AG09319 (cell line): ENCODE results near the gene DCLK1.
A peak's percentile ranks its signal among the peaks of the same experiment; 100 is the strongest.

Source experiments
- DNase-seq: peaks from one replicate; pipeline ENCODE4 v3.0.0-alpha.2; 2010; ENCODE audit warnings: low read depth; ENCODE audit errors: extremely low read depth
- CTCF ChIP-seq: IDR thresholded peaks from 2 replicates; pipeline ENCODE4 v1.5.1; 2011; ENCODE audit warnings: low read depth, mild to moderate bottlenecking, inconsistent platforms, low read length, moderate library complexity

DCLK1 gene

DNA sequence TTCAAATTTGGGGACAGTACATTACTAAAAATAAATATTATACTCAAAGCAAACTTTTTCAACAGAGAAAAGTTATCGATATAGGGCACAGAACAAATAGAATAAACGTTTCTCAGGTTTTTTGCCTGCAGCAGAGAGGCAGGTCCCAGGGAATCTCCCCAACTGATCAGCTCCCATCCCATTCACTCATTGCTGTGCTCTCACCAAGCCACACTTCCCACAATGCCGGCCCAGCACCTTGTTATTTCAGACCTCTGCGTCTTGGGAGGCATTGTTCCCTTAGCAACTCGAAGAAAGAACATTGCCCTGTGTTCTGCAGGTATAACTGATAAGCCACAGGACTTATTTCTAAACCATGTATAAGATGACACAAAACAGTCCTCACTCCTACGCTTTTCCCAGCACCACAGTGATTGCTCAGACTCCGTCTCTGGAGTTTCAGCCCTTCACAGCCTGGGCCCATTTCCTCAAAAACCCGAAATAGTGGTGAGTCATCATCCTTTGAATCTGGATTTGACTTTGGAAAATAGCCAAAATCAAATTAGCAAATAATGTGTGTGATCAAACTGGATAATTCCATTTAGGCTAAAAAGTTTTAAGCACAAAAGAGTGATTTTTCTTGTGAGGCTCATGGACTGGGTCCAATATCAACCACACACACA is 100.4 kb downstream of the DCLK1 start:
- peak; percentile 40 for DNase-seq

DNA sequence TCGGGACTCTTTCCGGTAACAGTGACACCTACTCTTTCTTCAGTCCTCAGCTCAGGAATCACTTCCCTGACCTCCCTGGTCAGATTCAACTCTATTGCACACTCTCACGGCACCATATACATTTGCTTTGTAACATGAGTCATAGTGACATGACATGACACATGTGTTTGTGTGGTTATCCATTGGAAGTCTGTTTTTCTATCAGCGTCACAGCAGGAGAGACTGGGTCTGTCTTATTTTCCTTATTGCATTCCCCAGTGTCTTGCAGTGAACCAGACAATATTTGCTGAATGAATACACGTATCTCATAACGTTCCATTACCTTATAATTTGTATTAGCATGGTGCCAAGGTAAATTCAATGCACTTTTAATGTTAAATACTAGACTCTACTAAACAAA is 102.0 kb downstream of the DCLK1 start:
- no peak for DNase-seq
- TF ChIP-seq CTCF: no peak

More for the DNA sequence above, 100.4 kb downstream of the DCLK1 start:
- no peak for TF ChIP-seq CTCF

GRCh38 chr13:36028359-36029025 is 102.7 kb downstream of the DCLK1 start:
- no peak for TF ChIP-seq CTCF
- no peak for DNase-seq

- no peak for DNase-seq
- no peak for TF ChIP-seq CTCF
These were observed 104.7 kb downstream of the DCLK1 start for GRCh38 chr13:36026531-36026930.

GRCh38 chr13:36014763-36015162 is 116.4 kb downstream of the DCLK1 start:
- TF ChIP-seq CTCF: no peak
- DNase-seq: no peak

DNA sequence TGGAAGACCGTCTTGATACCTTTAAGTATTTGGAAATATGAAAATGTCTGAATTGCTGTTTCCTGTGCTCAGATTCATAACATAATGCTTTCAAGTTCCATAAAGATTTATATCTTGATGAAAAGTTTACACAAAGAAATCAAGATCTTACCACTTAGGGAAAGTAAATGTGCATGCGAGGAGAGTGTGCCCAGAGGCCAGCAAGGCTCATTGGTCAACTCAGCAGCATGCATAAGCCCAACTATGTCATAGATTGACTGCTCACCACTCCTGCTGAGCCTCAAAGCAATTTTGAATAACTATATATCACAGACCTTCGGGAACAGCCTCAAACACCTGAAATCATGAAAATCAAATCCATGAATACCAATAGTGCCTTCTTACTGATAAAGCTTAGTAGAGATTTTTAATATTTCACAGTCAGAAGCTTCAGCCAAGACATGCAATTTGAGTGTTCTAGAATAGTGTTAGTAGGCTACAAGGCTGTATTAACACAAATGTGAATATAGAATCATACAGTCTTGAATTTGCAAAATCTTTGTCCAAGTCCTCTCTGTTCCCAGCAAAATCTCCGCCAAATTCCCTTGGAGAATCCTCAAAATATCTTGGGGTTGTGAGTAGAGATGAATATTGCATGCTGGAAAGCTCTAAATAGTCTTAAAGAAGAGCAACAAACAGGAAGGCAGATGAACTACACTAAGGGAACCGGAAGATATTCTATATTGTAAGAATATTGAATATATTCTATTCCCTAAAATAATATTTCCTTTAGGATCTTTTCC is 124.1 kb downstream of the DCLK1 start:
- TF ChIP-seq CTCF: no peak
- DNase-seq: no peak

- no peak for DNase-seq
- no peak for TF ChIP-seq CTCF
These were observed 124.8 kb downstream of the DCLK1 start for GRCh38 chr13:36006347-36006746.
